ENCODE measurements around the gene SMC6.

DNA sequence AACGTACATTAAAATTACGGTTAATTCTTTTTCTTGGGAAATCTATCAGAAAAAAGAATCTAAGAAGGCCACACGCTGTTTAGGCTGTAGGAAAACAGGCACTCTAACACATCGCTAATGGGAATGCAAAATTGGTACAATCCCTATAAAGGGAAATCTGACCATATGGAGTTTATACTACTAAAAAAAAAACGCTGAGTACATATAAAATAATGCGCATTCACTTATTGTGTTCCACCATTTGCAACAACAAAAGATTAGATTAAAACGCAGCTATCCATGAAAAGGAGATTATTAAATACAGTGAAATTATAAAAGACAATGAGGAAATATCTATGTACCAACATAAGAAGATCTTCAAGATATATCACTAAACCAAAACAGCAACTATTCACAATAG lies 62.8 kb downstream of the SMC6 start:
- TF ChIP-seq, protein P1, sequence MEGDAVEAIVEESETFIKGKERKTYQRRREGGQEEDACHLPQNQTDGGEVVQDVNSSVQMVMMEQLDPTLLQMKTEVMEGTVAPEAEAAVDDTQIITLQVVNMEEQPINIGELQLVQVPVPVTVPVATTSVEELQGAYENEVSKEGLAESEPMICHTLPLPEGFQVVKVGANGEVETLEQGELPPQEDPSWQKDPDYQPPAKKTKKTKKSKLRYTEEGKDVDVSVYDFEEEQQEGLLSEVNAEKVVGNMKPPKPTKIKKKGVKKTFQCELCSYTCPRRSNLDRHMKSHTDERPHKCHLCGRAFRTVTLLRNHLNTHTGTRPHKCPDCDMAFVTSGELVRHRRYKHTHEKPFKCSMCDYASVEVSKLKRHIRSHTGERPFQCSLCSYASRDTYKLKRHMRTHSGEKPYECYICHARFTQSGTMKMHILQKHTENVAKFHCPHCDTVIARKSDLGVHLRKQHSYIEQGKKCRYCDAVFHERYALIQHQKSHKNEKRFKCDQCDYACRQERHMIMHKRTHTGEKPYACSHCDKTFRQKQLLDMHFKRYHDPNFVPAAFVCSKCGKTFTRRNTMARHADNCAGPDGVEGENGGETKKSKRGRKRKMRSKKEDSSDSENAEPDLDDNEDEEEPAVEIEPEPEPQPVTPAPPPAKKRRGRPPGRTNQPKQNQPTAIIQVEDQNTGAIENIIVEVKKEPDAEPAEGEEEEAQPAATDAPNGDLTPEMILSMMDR (IDR thresholded peaks at IDR 0.05) = no peak
- TF ChIP-seq POLR2A (IDR thresholded peaks at IDR 0.05) (no peak), EP300 (IDR thresholded peaks at IDR 0.05) (no peak)
